GM12873 (cell line): ENCODE measurements around the gene VPS52.

Source experiments
- CTCF ChIP-seq: IDR thresholded peaks from 2 replicates; pipeline ENCODE4 v1.5.1; 2012; ENCODE audit warnings: low read depth, mild to moderate bottlenecking, moderate library complexity, low read length, control low read depth; ENCODE audit not compliant: insufficient read depth; ENCODE audit errors: missing control alignments

VPS52 gene

GRCh38 chr6:33280539-33280938 is 8.9 kb upstream of the VPS52 start:
- TF ChIP-seq CTCF = no peak

GRCh38 chr6:33279971-33280511 is 8.4 kb upstream of the VPS52 start:
- peak; percentile 47 for TF ChIP-seq CTCF

- no peak for TF ChIP-seq CTCF
These were observed 7.6 kb upstream of the VPS52 start for GRCh38 chr6:33279257-33279695.

- TF ChIP-seq CTCF = no peak
These were observed 7.1 kb upstream of the VPS52 start for GRCh38 chr6:33278810-33279209.

GRCh38 chr6:33278392-33278741 is 6.7 kb upstream of the VPS52 start:
- TF ChIP-seq CTCF = no peak

- no peak for TF ChIP-seq CTCF
These were observed 6.2 kb upstream of the VPS52 start for GRCh38 chr6:33277663-33278391.

GRCh38 chr6:33276864-33277662 is 5.4 kb upstream of the VPS52 start, which contains the start of gene B3GALT4:
Gene B3GALT4, plus strand, starts transcription at chr6:33277123. Its CDS starts 297 bp downstream, at chr6:33277420.
- TF ChIP-seq CTCF = peak; percentile 58
